AG09319 (cell line): Measurements from ENCODE around the gene TBX1.

Source experiments
- DNase-seq: peaks from one replicate; pipeline ENCODE4 v3.0.0-alpha.2; 2010; ENCODE audit warnings: low read depth; ENCODE audit errors: extremely low read depth
- TF ChIP-seq, protein P1 (sequence below): IDR thresholded peaks from 2 replicates; pipeline ENCODE4 v1.5.1; 2011; ENCODE audit warnings: low read depth, mild to moderate bottlenecking, inconsistent platforms, low read length, moderate library complexity

Gene TBX1

DNA sequence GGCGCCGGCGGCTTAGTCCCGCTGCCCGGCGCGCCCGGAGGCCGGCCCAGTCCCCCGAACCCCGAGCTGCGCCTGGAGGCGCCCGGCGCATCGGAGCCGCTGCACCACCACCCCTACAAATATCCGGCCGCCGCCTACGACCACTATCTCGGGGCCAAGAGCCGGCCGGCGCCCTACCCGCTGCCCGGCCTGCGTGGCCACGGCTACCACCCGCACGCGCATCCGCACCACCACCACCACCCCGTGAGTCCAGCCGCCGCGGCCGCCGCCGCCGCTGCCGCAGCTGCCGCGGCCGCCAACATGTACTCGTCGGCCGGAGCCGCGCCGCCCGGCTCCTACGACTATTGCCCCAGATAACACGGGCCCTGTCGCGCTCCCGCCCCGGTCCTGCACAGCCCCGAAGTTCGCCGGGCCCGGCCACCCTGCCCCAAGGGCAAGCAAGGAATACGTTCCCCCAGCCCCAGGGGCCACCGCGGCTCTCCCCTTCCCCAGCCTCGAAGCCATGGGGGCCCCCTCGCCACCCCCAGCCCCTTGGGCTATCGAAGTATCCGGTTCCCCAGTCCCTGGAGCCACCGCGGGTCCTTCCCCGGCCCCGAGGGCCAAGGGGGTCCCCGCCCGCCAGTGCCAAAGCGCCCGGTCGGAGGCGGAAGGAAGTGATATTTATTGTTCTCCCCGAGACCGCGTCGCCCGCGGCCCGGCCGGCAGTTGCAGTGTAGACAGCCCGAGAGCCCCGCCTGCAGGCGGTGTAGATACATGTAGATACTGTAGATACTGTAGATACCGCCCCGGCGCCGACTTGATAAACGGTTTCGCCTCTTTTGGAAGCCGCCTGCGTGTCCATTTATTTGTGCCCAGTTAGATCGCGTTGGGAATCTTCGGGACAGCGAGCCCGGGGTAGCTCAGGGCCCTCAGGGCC, 6.2 kb downstream of the TBX1 start:
- TF ChIP-seq, protein P1, sequence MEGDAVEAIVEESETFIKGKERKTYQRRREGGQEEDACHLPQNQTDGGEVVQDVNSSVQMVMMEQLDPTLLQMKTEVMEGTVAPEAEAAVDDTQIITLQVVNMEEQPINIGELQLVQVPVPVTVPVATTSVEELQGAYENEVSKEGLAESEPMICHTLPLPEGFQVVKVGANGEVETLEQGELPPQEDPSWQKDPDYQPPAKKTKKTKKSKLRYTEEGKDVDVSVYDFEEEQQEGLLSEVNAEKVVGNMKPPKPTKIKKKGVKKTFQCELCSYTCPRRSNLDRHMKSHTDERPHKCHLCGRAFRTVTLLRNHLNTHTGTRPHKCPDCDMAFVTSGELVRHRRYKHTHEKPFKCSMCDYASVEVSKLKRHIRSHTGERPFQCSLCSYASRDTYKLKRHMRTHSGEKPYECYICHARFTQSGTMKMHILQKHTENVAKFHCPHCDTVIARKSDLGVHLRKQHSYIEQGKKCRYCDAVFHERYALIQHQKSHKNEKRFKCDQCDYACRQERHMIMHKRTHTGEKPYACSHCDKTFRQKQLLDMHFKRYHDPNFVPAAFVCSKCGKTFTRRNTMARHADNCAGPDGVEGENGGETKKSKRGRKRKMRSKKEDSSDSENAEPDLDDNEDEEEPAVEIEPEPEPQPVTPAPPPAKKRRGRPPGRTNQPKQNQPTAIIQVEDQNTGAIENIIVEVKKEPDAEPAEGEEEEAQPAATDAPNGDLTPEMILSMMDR = no peak
- DNase-seq = no peak

DNA sequence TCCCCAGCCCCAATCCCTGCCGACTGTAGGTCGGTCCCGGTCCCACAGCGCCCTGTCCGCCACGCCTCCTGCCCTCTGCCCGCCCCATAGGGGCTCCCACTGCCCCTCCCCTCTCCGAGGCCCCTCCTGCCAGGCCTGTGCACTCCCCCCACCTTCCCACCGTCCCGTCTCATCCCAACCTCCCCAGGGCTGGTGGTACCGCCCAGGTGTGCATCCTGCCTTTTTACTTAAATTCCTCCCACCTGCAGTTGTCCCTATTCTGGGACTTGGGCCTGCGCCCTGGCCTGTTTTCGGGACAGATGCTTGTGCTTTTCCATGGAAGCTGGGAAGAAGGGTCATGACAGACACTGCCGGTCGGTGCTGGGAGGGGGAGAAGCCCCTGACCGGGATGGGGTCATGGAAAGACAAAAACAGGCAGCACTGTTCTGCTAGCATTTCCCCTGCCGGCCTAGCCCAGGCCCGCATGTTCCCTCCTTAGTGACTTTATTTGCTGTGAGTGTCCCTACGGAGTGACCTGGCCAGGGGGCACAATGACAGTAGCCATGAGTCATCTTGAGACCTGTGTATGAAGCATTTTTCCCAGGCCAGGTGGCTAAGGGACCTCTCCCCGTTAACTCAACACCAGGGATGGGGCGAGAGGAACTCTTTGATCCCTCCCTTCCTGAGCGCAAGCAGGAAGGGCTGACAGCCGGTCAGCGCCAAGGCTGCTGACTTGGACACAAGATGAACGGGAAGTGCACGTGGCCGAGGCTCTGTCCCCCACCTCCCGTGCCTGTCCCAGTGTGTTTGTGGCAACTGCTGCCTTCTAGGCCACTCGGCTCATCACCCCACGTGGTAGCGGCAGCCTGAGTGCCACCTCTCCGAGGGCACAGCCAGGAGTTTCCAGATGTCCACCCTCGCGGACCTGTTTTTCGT, 7.1 kb downstream of the TBX1 start:
- no peak for DNase-seq
- TF ChIP-seq, protein P1 = no peak

DNA sequence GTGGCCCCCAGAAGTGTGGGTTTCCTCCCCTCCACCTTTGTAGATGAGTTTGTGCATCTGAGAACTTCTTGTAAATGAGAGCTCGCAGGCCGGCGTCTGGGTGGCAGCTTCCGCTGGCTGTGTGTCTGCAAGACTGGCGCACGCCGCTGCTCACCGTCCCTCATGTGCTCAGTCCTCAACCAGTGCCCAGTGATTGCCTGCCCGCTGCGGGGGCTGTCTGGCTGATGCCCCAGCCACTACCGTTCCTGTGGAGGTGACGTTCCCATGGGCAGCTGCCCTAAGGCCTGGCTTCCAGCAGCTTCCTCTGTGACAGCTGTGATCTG, 8.8 kb downstream of the TBX1 start:
- TF ChIP-seq, protein P1 = no peak

DNA sequence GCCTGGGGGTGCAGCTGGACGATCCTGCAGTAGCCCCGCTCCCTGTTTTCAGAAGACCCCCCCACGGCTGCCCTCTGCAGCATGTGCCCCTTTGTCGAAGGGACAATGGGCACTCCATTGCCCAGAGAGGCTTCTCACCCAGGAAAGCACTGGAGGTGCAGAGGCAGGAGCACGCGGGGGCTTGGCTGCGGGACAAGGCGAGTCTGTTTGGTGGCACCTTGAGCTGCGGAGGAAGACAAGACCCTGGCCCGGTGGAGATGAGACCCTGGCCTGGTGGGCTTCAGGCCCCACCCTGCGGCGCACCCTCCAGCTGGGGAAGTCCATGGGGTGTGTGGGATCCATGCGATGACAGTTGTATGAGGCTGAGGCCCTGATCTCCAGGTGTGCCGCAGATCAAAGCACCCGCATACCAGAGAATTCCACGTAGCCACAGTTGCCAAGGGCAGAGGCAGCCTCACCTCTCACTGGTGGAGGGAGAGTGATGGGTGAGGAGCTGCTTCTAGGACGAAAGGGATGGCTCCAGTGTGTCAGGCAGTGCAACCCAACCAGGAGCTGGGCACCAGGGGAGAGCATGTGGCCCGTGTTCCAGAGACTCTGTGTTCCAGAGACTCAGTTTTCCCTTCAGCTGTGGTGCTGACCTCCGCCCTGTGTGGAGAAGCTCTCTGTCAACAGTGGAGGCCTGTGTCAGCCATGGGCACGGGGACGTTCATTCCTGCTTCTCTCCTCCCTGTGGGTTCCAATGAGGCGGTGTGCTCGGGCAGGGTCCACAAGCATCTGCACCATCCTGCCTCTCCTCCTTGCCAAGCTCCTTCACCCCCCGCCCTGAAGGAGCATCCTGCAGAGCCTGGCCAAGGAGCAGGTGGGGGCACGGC, 10.0 kb downstream of the TBX1 start:
- no peak for DNase-seq

More for the DNA sequence above, 8.8 kb downstream of the TBX1 start:
- no peak for DNase-seq

DNA sequence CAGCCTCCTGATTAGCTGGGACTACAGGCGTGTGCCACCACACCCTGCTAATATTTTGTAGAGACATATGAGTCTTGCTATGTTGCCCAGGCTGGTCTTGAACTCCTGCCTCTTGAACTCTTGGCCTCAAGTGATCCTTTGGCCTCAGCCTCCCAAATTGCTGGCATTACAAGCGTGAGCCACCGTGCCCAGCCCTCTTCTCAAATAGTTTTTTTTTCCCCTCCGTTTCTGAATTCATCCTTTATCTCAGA, 11.8 kb downstream of the TBX1 start:
- TF ChIP-seq, protein P1 = no peak
- DNase-seq = no peak

More for the DNA sequence above, 10.0 kb downstream of the TBX1 start:
- TF ChIP-seq, protein P1 = no peak

DNA sequence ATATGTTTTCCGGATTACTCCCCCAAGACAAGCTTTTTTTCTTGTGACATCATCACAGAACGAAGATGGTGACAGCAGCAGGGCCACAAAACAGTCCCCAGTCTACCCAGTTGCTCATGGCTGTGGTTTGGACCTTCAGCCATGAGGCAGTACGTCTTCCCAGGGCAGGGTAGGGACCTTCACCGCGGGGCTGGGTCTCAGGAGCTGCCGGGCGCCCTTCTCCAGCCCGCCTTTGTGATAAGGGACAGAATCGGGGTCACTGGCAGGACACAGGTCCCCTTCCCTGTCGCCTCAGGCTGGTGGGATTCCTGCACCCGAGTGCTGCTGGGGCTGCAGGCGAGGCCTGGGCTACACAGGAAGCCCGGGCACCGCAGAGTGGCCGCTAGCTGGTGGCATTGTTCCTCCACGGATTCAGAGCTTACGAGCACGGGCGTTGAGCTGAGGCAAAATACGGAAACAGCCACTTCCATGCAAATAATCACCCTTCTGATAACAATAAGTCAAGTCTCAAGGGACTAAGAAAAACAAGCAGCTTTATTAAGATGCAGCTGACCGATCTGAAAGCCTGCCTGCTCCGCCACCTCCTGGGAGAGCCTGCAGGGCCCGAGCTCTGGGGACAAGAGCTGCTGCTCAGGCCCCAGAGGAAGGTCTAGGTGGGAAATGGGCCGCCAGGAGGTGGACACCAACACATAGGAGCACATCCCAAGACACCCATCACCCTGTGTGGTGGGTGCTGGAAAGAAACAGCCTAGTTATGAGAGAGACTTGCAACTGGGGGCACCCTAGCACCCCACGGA, 12.3 kb downstream of the TBX1 start:
- TF ChIP-seq, protein P1 = no peak
- no peak for DNase-seq
